Keratinocyte (primary cell): ENCODE results near the gene FAM180B.

Source experiments
- CTCF ChIP-seq, 3 experiments: IDR thresholded peaks in 1 of 3; conservative IDR thresholded peaks in 1 of 3; optimal IDR thresholded peaks in 1 of 3; 2 replicates in 2 of 3; 3 replicates in 1 of 3; pipeline versions ENCODE3 to v1.5.1; 2011; ENCODE audit warnings: low read length in 3 of 3, mild to moderate bottlenecking in 3 of 3, moderate library complexity in 2 of 3, control low read depth in 1 of 3, inconsistent platforms in 1 of 3; ENCODE audit not compliant: insufficient read depth in 2 of 3; ENCODE audit errors: extremely low read depth in 1 of 3
- EZH2 ChIP-seq: IDR thresholded peaks from one replicate; pipeline ENCODE4 v1.6.1; 2012; ENCODE audit warnings: inconsistent platforms, mild to moderate bottlenecking, low read length, moderate library complexity

- TF ChIP-seq EZH2 (no peak), CTCF (optimal IDR thresholded peaks at IDR 0.05 in 1 of 3, IDR thresholded peaks at IDR 0.05 in 1 of 3, conservative IDR thresholded peaks at IDR 0.05 in 1 of 3; ENCODE audit: extremely low read depth in 1 of 3, insufficient read depth in 2 of 3, low read length in 3 of 3) (no peak)
Observed at GRCh38 chr11:47626234-47626633, 39.8 kb downstream of the FAM180B start.
